ENCODE results near the gene PLEKHH3.

PLEKHH3 gene

GRCh38 chr17:42684929-42685556, 8.2 kb upstream of the PLEKHH3 start:
- Histone ChIP-seq H3K9me3 (ENCODE audit: control insufficient read depth in 1 of 2, low read length in 2 of 2) (no peaks in the 10 kb centered on the region), H3K4me3 (ENCODE audit: low read depth in 1 of 2, low read length in 2 of 2) (no peak overlapping the region), H3K4me1 (ENCODE audit: control insufficient read depth in 1 of 2, insufficient read depth in 2 of 2, low read length in 2 of 2) (peaks cover 8 to 34% of the 10 kb centered on the region in 2 donors), H3K27me3 (ENCODE audit: low read depth, low read length) (no peaks in the 10 kb centered on the region), H3K27ac (ENCODE audit: low read length) (no peak overlapping the region), H3K36me3 (ENCODE audit: control insufficient read depth in 1 of 2, insufficient read depth in 2 of 2, low read length in 2 of 2) (peaks cover 0 to 9% of the 10 kb centered on the region in 2 donors)

- Histone ChIP-seq H3K36me3 (ENCODE audit: control insufficient read depth in 1 of 2, insufficient read depth in 2 of 2, low read length in 2 of 2) (peaks cover 0 to 8% of the 10 kb centered on the region in 2 donors), H3K27ac (ENCODE audit: low read length) (peak overlapping the region; percentile 16), H3K4me1 (ENCODE audit: control insufficient read depth in 1 of 2, insufficient read depth in 2 of 2, low read length in 2 of 2) (peaks cover 14 to 47% of the 10 kb centered on the region in 2 donors)
Observed at GRCh38 chr17:42683407-42684034, 6.7 kb upstream of the PLEKHH3 start.

GRCh38 chr17:42682722-42683403, 6.1 kb upstream of the PLEKHH3 start:
- H3K4me1 ChIP-seq (ENCODE audit: control insufficient read depth in 1 of 2, insufficient read depth in 2 of 2, low read length in 2 of 2), result peaks cover 16 to 50% of the 10 kb centered on the region in 2 donors
- peaks cover 0 to 5% of the 10 kb centered on the region in 2 donors for H3K36me3 ChIP-seq (ENCODE audit: control insufficient read depth in 1 of 2, insufficient read depth in 2 of 2, low read length in 2 of 2)
- no peaks in the 10 kb centered on the region for H3K27me3 ChIP-seq (ENCODE audit: low read depth, low read length)
- H3K4me3 ChIP-seq (ENCODE audit: low read depth in 1 of 2, low read length in 2 of 2), result peak overlapping the region; percentile 66
- H3K27ac ChIP-seq (ENCODE audit: low read length), result peak overlapping the region; percentile 69
- H3K9me3 ChIP-seq (ENCODE audit: control insufficient read depth in 1 of 2, low read length in 2 of 2), result no peaks in the 10 kb centered on the region

More at GRCh38 chr17:42683407-42684034, 6.7 kb upstream of the PLEKHH3 start:
- H3K4me3 ChIP-seq (ENCODE audit: low read depth in 1 of 2, low read length in 2 of 2), result peak overlapping the region; percentile 66
- no peaks in the 10 kb centered on the region for H3K27me3 ChIP-seq (ENCODE audit: low read depth, low read length)
- no peaks in the 10 kb centered on the region for H3K9me3 ChIP-seq (ENCODE audit: control insufficient read depth in 1 of 2, low read length in 2 of 2)

- Histone ChIP-seq H3K27me3 (ENCODE audit: low read depth, low read length) (no peaks in the 10 kb centered on the region), H3K36me3 (ENCODE audit: control insufficient read depth in 1 of 2, insufficient read depth in 2 of 2, low read length in 2 of 2) (no peaks in the 10 kb centered on the region), H3K4me3 (ENCODE audit: low read depth in 1 of 2, low read length in 2 of 2) (peak within 1 kb of the TSS; percentile 66), H3K27ac (ENCODE audit: low read length) (peak within 1 kb of the TSS; percentile 69), H3K9me3 (ENCODE audit: control insufficient read depth in 1 of 2, low read length in 2 of 2) (no peaks in the 10 kb centered on the region), H3K4me1 (ENCODE audit: control insufficient read depth in 1 of 2, insufficient read depth in 2 of 2, low read length in 2 of 2) (peaks cover 16 to 54% of the 10 kb centered on the region in 2 donors)
Observed at GRCh38 chr17:42681976-42682721, 5.4 kb upstream of the PLEKHH3 start, which contains the start of gene CNTNAP1. TSS of gene CNTNAP1 (plus strand) at chr17:42682531. CDS start at chr17:42682830, 299 bp downstream.

- Histone ChIP-seq H3K9me3 (ENCODE audit: control insufficient read depth in 1 of 2, low read length in 2 of 2) (no peaks in the 10 kb centered on the region), H3K36me3 (ENCODE audit: control insufficient read depth in 1 of 2, insufficient read depth in 2 of 2, low read length in 2 of 2) (no peaks in the 10 kb centered on the region), H3K27ac (ENCODE audit: low read length) (peak overlapping the region; percentile 86), H3K27me3 (ENCODE audit: low read depth, low read length) (no peaks in the 10 kb centered on the region), H3K4me1 (ENCODE audit: control insufficient read depth in 1 of 2, insufficient read depth in 2 of 2, low read length in 2 of 2) (peaks cover 16 to 56% of the 10 kb centered on the region in 2 donors), H3K4me3 (ENCODE audit: low read depth in 1 of 2, low read length in 2 of 2) (peak overlapping the region; percentile 39 to 93)
Observed at GRCh38 chr17:42680331-42680808, 3.6 kb upstream of the PLEKHH3 start.

- Histone ChIP-seq H3K27me3 (ENCODE audit: low read depth, low read length) (no peaks in the 10 kb centered on the region), H3K4me3 (ENCODE audit: low read depth in 1 of 2, low read length in 2 of 2) (peak overlapping the region; percentile 39 to 93), H3K36me3 (ENCODE audit: control insufficient read depth in 1 of 2, insufficient read depth in 2 of 2, low read length in 2 of 2) (no peaks in the 10 kb centered on the region), H3K4me1 (ENCODE audit: control insufficient read depth in 1 of 2, insufficient read depth in 2 of 2, low read length in 2 of 2) (peaks cover 16 to 63% of the 10 kb centered on the region in 2 donors), H3K9me3 (ENCODE audit: control insufficient read depth in 1 of 2, low read length in 2 of 2) (no peaks in the 10 kb centered on the region), H3K27ac (ENCODE audit: low read length) (peak overlapping the region; percentile 86)
Observed at GRCh38 chr17:42679492-42680330, 2.9 kb upstream of the PLEKHH3 start.

GRCh38 chr17:42678951-42679491, 2.2 kb upstream of the PLEKHH3 start:
- Histone ChIP-seq H3K4me1 (ENCODE audit: control insufficient read depth in 1 of 2, insufficient read depth in 2 of 2, low read length in 2 of 2) (peaks cover 21 to 70% of the 10 kb centered on the region in 2 donors), H3K9me3 (ENCODE audit: control insufficient read depth in 1 of 2, low read length in 2 of 2) (no peaks in the 10 kb centered on the region), H3K27ac (ENCODE audit: low read length) (peak overlapping the region; percentile 86), H3K27me3 (ENCODE audit: low read depth, low read length) (no peaks in the 10 kb centered on the region), H3K4me3 (ENCODE audit: low read depth in 1 of 2, low read length in 2 of 2) (peak overlapping the region; percentile 65 to 93), H3K36me3 (ENCODE audit: control insufficient read depth in 1 of 2, insufficient read depth in 2 of 2, low read length in 2 of 2) (no peaks in the 10 kb centered on the region)

- peaks cover 0 to 3% of the 10 kb centered on the region in 2 donors for H3K36me3 ChIP-seq (ENCODE audit: control insufficient read depth in 1 of 2, insufficient read depth in 2 of 2, low read length in 2 of 2)
- H3K4me1 ChIP-seq (ENCODE audit: control insufficient read depth in 1 of 2, insufficient read depth in 2 of 2, low read length in 2 of 2), result peaks cover 21 to 70% of the 10 kb centered on the region in 2 donors
- H3K4me3 ChIP-seq (ENCODE audit: low read depth in 1 of 2, low read length in 2 of 2), result peak overlapping the region; percentile 65 to 93
- no peaks in the 10 kb centered on the region for H3K9me3 ChIP-seq (ENCODE audit: control insufficient read depth in 1 of 2, low read length in 2 of 2)
- H3K27ac ChIP-seq (ENCODE audit: low read length), result peak overlapping the region; percentile 82
- no peaks in the 10 kb centered on the region for H3K27me3 ChIP-seq (ENCODE audit: low read depth, low read length)
Observed at GRCh38 chr17:42677921-42678781, 1.4 kb upstream of the PLEKHH3 start.

GRCh38 chr17:42677012-42677857, 441 bp upstream of the PLEKHH3 start:
- Histone ChIP-seq H3K36me3 (ENCODE audit: control insufficient read depth in 1 of 2, insufficient read depth in 2 of 2, low read length in 2 of 2) (peaks cover 0 to 10% of the 10 kb centered on the region in 2 donors), H3K27me3 (ENCODE audit: low read depth, low read length) (no peaks in the 10 kb centered on the region), H3K4me1 (ENCODE audit: control insufficient read depth in 1 of 2, insufficient read depth in 2 of 2, low read length in 2 of 2) (peaks cover 21 to 65% of the 10 kb centered on the region in 2 donors), H3K27ac (ENCODE audit: low read length) (peak overlapping the region; percentile 82), H3K9me3 (ENCODE audit: control insufficient read depth in 1 of 2, low read length in 2 of 2) (no peaks in the 10 kb centered on the region), H3K4me3 (ENCODE audit: low read depth in 1 of 2, low read length in 2 of 2) (peak overlapping the region; percentile 78 to 93)

Measured in muscle layer of duodenum (tissue), 2 donors.